ENCODE measurements around the gene CPEB1. TPM values are rescaled to one million over a fixed set of nuclear protein-coding genes. Genes with fewer than 3 reads are reported as not detected.

CPEB1 gene
- total RNA-seq, 1 experiment from 2014 or later: 0.37 TPM

DNA sequence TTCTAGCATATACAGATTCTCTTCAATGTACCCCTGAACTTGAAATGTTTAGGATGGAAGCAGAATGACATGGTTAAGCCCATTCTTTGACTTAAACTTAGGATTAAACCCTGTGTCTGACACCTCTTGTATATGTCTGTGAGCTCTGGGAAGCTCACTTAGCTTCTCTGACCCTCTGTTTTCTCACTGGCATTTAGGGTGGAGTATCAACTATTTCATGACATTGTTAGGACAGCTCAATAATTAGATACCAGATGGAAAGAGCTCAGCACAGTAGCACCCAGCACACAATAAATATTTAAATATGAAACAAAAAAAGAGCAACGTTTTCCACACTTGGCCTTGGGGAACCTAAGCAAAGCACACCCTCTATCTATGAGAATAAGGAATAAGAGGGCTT, 88.7 kb downstream of the CPEB1 start:
- 0 out of 2 replicates have a peak, but pooled peaks cover 3% of the 10 kb centered on the region for H3K27me3 ChIP-seq (replicated peaks)
- H3K36me3 ChIP-seq: no peaks in the 10 kb centered on the region
- no peaks in the 10 kb centered on the region for H3K4me1 ChIP-seq (replicated peaks)
- no peak overlapping the region for H3K27ac ChIP-seq
- H3K4me3 ChIP-seq: no peak overlapping the region
- no peak for DNase-seq (ENCODE audit: low read depth in 1 of 2, low spot score in 2 of 2)
- no peaks in the 10 kb centered on the region for H3K9me3 ChIP-seq (replicated peaks)

DNA sequence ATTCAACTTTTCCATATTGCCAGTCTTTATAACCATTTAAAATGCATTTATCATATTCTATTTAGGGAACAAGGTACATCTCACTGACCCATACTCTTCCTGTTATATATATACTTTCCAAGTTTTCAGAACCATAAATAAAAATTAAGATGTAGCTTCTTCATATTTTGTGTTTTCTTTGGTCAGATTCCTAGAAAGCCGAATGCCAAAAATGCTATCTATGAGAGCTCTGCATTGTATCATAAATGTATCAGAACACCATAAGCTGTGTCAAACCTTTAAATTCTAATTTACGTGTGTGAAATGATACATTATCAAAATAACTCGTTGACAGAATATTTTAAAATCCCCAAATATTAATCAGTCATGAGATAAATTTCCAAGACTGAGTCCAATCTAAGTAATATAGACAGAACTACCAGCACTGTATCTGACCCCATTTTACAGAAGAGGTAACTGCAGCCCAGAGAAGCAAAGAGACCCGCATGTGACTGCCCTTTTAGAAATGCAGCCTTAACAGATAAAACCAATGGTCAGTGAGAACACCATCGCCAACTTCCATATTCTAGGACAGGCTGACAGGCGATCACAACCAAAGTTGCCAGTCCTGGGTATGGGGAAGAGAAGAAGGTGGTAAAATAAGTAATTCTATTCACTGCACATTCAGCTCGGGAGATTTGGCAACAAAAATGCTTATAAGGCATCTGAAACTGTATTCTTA, 90.7 kb downstream of the CPEB1 start:
- DNase-seq (ENCODE audit: low read depth in 1 of 2, low spot score in 2 of 2): no peak
- H3K27me3 ChIP-seq (replicated peaks): 0 out of 2 replicates have a peak, but pooled peaks cover 5% of the 10 kb centered on the region
- no peak overlapping the region for H3K4me3 ChIP-seq
- no peaks in the 10 kb centered on the region for H3K36me3 ChIP-seq
- no peaks in the 10 kb centered on the region for H3K9me3 ChIP-seq (replicated peaks)
- H3K4me1 ChIP-seq (replicated peaks): no peaks in the 10 kb centered on the region
- H3K27ac ChIP-seq: no peak overlapping the region

DNA sequence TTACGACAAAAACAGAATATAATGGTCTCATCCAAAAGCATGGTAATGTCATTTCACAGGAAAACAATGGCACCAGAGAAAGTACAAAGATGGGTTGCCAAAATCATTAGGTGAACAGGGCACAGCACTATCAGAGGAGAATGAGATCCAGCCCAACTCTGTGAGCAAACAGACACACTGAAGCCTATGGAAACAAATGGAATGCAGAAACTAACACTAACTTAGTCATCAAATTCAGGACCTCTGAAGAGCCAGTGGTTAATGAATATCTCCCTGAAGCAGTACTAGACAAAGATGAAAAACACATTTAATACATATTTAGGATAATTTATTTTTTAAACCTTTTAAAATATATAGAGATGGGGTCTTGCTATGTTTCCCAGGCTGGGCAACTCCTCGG, 92.3 kb downstream of the CPEB1 start:
- Histone ChIP-seq H3K27me3 (replicated peaks) (0 out of 2 replicates have a peak, but pooled peaks cover 5% of the 10 kb centered on the region), H3K4me3 (no peak overlapping the region), H3K4me1 (replicated peaks) (no peaks in the 10 kb centered on the region), H3K36me3 (no peaks in the 10 kb centered on the region), H3K27ac (no peak overlapping the region), H3K9me3 (replicated peaks) (no peaks in the 10 kb centered on the region)
- no peak for DNase-seq (ENCODE audit: low read depth in 1 of 2, low spot score in 2 of 2)

DNA sequence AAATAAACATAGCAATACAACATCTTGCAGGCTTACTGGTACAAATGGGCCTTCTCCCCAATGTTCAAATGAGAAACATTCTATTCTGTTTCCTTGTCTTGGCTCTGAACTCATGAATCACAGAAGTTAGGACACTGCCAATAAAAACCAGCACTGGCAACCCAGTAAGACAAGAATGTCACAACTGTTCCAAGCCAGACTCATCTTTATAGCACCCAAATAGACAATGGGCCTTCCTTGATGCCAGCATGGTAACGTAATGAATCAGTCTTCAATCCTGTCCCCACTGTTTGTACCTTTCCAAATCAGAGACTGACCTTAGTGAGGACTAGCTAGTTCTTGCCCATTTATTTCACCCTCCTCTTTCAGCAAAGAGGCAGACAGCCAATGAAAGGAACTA, 92.8 kb downstream of the CPEB1 start:
- H3K4me1 ChIP-seq (replicated peaks): no peaks in the 10 kb centered on the region
- H3K36me3 ChIP-seq: no peaks in the 10 kb centered on the region
- DNase-seq (ENCODE audit: low read depth in 1 of 2, low spot score in 2 of 2): no peak
- H3K27ac ChIP-seq: no peak overlapping the region
- no peaks in the 10 kb centered on the region for H3K9me3 ChIP-seq (replicated peaks)
- no peak overlapping the region for H3K4me3 ChIP-seq
- H3K27me3 ChIP-seq (replicated peaks): 0 out of 2 replicates have a peak, but pooled peaks cover 5% of the 10 kb centered on the region

DNA sequence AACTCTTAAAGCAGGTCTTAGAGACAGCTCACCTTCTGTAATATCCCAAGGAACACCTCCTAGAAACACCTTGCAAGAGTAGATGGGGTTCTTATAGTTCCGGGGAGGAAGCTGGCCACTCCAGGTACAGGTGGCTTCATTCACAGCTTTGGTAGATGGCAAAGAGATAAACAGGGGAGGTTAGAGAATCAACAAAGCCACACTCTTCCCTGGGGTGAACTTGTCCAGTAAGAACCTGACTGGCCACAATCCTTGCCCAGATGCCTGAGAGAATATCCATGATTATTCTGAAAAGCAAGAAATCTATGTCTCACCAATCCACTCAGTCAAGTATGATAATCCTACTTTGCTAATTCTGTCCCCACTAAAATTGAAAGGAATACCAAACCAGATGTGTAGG, 93.3 kb downstream of the CPEB1 start:
- no peaks in the 10 kb centered on the region for H3K36me3 ChIP-seq
- H3K9me3 ChIP-seq (replicated peaks): no peaks in the 10 kb centered on the region
- no peak overlapping the region for H3K4me3 ChIP-seq
- DNase-seq (ENCODE audit: low read depth in 1 of 2, low spot score in 2 of 2): no peak
- 0 out of 2 replicates have a peak, but pooled peaks cover 5% of the 10 kb centered on the region for H3K27me3 ChIP-seq (replicated peaks)
- H3K4me1 ChIP-seq (replicated peaks): no peaks in the 10 kb centered on the region
- no peak overlapping the region for H3K27ac ChIP-seq

DNA sequence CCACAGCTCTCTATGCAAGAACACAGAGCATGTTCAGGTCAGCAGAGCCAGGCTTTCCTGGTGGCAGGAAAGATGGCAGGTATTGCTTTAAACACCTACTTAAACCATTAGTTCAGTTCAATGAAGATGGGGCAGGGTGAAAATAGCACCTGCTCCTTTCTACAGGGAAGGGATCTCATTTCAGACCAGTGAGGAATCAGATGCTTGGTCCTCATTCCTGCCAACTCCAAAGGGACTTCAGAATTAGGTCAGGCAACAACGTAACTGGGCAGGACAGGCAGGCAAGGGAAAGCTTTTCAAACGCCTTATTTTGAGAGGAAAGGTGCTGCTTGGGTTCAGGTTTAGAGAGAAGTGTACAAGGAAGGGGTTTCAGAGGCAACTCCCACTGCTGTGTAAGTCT, 94.3 kb downstream of the CPEB1 start:
- DNase-seq (ENCODE audit: low read depth in 1 of 2, low spot score in 2 of 2): no peak
- Histone ChIP-seq H3K4me3 (no peak overlapping the region), H3K27me3 (replicated peaks) (0 out of 2 replicates have a peak, but pooled peaks cover 5% of the 10 kb centered on the region), H3K36me3 (no peaks in the 10 kb centered on the region), H3K9me3 (replicated peaks) (no peaks in the 10 kb centered on the region), H3K27ac (no peak overlapping the region), H3K4me1 (replicated peaks) (no peaks in the 10 kb centered on the region)

DNA sequence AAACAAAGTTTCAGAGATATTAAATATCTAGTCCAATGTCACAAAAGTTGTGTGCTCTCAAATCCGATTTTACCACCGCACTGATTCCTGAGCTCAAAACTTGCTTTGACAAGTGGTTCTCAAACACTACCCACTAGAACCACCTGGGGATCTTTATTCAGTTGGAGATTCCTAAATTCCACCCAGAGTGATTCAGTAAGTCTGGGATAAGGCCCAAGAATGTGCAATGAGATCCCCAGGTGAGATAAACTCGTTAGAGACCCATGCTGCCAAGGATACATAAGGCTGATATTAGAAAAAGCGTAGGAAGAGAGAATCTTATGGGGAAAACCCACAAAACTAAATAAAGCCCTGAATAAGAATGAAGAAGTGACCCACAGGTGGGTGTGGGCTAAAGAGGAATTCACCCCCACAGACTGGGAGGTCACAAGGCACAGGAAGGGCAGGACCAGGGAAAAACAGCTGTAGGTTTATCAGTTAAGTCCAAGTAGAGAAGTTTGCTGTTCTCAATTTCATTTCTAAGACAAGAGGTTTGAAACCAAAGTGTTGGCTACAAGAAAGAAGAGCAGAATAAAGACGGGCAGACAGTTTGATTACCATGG, 95.4 kb downstream of the CPEB1 start:
- H3K36me3 ChIP-seq: no peaks in the 10 kb centered on the region
- no peak overlapping the region for H3K4me3 ChIP-seq
- no peak for DNase-seq (ENCODE audit: low read depth in 1 of 2, low spot score in 2 of 2)
- no peaks in the 10 kb centered on the region for H3K4me1 ChIP-seq (replicated peaks)
- no peak overlapping the region for H3K27ac ChIP-seq
- 0 out of 2 replicates have a peak, but pooled peaks cover 3% of the 10 kb centered on the region for H3K27me3 ChIP-seq (replicated peaks)
- no peaks in the 10 kb centered on the region for H3K9me3 ChIP-seq (replicated peaks)

DNA sequence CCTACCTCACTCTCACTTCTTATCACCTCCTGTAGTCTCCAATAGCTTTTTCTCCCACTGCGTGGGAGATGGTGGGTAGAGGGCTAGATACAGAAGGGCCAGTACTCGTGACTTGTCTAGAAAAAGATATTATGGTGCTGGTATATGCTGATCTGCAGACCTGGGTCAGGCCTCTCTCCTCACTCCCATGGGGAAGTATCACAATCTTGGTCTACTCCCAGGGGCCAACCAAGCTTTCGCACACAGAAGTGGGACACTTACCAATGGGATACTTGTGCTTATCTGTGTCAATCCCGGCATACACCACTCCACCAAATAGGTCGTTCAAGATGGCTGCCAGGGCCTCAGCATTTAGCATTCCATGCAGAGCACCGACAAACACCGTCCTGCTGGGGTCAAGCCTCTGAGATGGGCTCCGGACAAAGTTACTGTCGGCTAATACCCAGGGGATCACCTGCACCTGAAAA, 97.9 kb downstream of the CPEB1 start:
- H3K9me3 ChIP-seq (replicated peaks): no peaks in the 10 kb centered on the region
- no peak for DNase-seq (ENCODE audit: low read depth in 1 of 2, low spot score in 2 of 2)
- H3K27ac ChIP-seq: no peak overlapping the region
- H3K36me3 ChIP-seq: no peaks in the 10 kb centered on the region
- H3K27me3 ChIP-seq (replicated peaks): 0 out of 2 replicates have a peak, but pooled peaks cover 3% of the 10 kb centered on the region
- no peaks in the 10 kb centered on the region for H3K4me1 ChIP-seq (replicated peaks)
- no peak overlapping the region for H3K4me3 ChIP-seq

DNA sequence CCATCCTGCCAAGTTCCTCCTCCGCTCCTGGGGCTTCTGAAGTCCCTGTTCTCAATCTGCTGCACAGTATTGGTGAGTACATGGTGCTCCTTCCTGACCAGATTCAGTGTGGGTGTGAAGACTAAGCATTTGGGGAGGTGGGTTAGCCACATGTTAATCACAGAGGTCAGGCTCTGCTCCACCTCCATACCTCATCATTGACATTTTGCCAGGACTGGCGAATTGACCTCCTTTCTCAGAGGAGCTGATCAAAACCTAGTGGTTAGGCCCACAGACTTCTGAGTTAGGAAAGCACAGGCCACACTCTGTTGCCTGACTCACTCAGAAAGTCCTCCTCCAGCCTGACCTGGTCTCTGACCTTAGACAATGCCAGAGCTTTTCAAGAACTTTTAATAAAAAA, 98.5 kb downstream of the CPEB1 start:
- DNase-seq (ENCODE audit: low read depth in 1 of 2, low spot score in 2 of 2): no peak
- no peaks in the 10 kb centered on the region for H3K4me1 ChIP-seq (replicated peaks)

DNA sequence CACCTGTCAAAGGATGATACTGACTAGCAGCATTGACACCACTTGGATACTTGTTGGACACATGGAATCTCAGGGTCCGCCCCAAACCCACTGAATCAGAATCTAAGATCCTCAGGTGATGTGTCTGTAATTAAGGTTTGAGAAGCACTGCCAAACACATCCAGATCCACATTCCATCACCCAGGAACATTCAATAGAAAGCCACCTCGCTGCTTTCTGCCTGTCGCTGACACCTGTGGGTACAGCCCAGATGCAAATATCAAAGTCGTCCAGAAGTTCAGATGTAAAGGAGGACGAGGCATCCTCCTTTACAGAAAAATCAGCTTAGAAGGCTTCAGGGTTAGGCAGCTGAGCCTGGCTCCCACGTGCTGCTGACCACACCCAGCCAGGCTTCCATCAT, 101.7 kb downstream of the CPEB1 start:
- H3K4me3 ChIP-seq: no peak overlapping the region
- no peaks in the 10 kb centered on the region for H3K9me3 ChIP-seq (replicated peaks)
- no peaks in the 10 kb centered on the region for H3K36me3 ChIP-seq

More for the DNA sequence above, 98.5 kb downstream of the CPEB1 start:
- H3K4me3 ChIP-seq: no peak overlapping the region
- H3K9me3 ChIP-seq (replicated peaks): no peaks in the 10 kb centered on the region
- no peak overlapping the region for H3K27ac ChIP-seq
- no peaks in the 10 kb centered on the region for H3K36me3 ChIP-seq
- 0 out of 2 replicates have a peak, but pooled peaks cover 3% of the 10 kb centered on the region for H3K27me3 ChIP-seq (replicated peaks)

DNA sequence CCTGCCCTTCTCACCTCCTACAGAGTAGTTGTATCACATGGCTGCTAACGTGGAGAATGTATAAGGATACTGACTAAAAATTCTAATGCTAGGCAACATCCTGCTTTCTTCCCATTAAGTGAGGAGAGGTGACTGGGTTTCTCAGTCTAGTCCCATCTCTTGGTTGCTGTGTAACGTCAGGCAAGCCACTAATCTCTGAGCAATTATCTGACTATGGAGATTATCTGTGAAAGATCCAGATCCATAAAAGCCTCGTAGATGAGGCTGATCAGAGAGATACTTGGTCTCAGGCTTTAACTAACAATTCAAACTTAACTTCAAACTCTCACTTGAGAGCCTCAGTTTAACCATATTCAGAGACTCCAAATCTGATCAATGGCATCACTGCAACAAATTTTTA, 102.2 kb downstream of the CPEB1 start:
- H3K9me3 ChIP-seq (replicated peaks): no peaks in the 10 kb centered on the region
- no peak overlapping the region for H3K4me3 ChIP-seq
- no peak overlapping the region for H3K27ac ChIP-seq

More for the DNA sequence above, 101.7 kb downstream of the CPEB1 start:
- Histone ChIP-seq H3K4me1 (replicated peaks) (peaks cover 10% of the 10 kb centered on the region), H3K27ac (no peak overlapping the region), H3K27me3 (replicated peaks) (no peaks in the 10 kb centered on the region)
- DNase-seq (ENCODE audit: low read depth in 1 of 2, low spot score in 2 of 2): no peak

DNA sequence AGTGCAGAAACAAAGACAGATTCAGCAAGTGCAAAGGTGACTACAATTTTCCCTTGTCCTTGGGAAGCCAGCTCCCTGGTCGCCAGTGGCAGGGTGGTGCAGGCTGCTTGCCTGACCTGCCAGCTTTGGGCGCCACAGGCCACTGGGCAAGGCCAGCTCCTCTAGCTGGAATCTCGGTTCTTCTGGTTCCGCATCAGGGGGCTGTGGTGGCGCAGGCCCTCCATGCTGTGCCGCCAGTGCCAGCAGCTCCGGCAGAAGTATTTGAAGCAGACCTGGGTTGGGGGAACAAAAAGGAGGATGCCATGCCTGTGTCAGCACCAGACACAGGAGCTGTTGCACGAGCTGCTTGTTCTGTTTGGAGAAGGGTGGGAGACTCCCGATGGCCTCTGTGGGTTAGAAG, 102.7 kb downstream of the CPEB1 start:
- H3K36me3 ChIP-seq: peaks cover 8% of the 10 kb centered on the region
- H3K27ac ChIP-seq: no peak overlapping the region
- H3K4me1 ChIP-seq (replicated peaks): peaks cover 10% of the 10 kb centered on the region
- no peak for DNase-seq (ENCODE audit: low read depth in 1 of 2, low spot score in 2 of 2)
- H3K4me3 ChIP-seq: no peak overlapping the region
- no peaks in the 10 kb centered on the region for H3K9me3 ChIP-seq (replicated peaks)
- no peaks in the 10 kb centered on the region for H3K27me3 ChIP-seq (replicated peaks)

More for the DNA sequence above, 102.2 kb downstream of the CPEB1 start:
- no peak for DNase-seq (ENCODE audit: low read depth in 1 of 2, low spot score in 2 of 2)
- Histone ChIP-seq H3K27me3 (replicated peaks) (no peaks in the 10 kb centered on the region), H3K4me1 (replicated peaks) (peaks cover 10% of the 10 kb centered on the region), H3K36me3 (peaks cover 2% of the 10 kb centered on the region)

DNA sequence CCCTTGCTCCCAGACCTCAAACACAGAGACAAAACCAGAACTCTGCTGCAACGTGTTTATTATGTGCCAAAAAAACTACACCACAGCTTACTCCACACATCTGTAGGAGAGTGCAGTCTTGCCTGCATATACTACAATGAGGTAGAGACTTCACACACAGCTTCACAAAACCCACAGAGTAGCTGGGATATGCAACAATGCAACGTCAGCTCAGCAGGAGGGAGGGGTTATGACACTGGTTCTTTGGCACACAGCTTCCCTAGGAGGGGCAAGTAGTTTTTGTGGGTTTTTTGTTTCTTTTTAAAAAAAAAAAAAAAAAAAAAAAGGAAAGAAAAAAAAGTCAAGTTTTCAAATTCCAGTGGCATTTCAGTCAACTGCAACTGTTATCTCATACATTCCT, 104.0 kb downstream of the CPEB1 start:
- Histone ChIP-seq H3K4me3 (no peak overlapping the region), H3K36me3 (peaks cover 19% of the 10 kb centered on the region), H3K27ac (no peak overlapping the region), H3K9me3 (replicated peaks) (no peaks in the 10 kb centered on the region), H3K4me1 (replicated peaks) (peaks cover 16% of the 10 kb centered on the region), H3K27me3 (replicated peaks) (no peaks in the 10 kb centered on the region)
- peak in 1 of 2 experiments; percentile 46 for DNase-seq (ENCODE audit: low read depth in 1 of 2, low spot score in 2 of 2)

DNA sequence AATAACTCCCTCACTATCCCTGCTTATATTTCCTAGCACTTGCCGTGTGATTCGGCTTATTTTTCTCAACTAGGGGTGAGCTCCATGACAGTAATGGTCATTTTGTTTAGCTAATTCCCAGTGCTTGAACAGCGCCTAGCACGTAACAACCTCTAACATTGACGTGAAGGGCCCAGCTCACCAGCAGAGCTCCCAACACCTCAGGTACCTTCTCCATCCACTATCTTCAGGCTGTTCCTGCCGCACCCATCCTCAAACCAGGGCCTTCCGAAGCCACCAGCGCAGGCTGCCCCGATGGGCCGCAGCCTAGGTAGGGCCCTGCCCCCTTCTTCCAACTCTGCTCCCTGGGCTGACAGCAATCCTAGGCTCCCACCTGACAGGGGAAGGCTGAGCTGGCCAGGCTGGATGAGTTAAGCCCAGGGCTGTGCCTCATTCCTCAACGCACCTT, 106.2 kb downstream of the CPEB1 start:
- Histone ChIP-seq H3K27ac (peak overlapping the region; percentile 35), H3K4me3 (peak overlapping the region; percentile 86), H3K4me1 (replicated peaks) (peaks cover 18% of the 10 kb centered on the region), H3K27me3 (replicated peaks) (no peaks in the 10 kb centered on the region), H3K36me3 (peaks cover 41% of the 10 kb centered on the region), H3K9me3 (replicated peaks) (no peaks in the 10 kb centered on the region)
- DNase-seq (ENCODE audit: low read depth in 1 of 2, low spot score in 2 of 2): no peak
